Subcutaneous adipose tissue (tissue), 4 donors: ENCODE results near the gene NOP16. TPM values are rescaled to one million over a fixed set of nuclear protein-coding genes. Genes with fewer than 3 reads are reported as not detected.

Experiments used
- CTCF ChIP-seq: fragments of 450-650 bp; IDR thresholded peaks from one replicate; pipeline ENCODE4 v1.5.1; 2016; ENCODE audit warnings: low read depth, mild to moderate bottlenecking, control low read depth, antibody characterized with exemption, moderate library complexity
- total RNA-seq, 4 donors: library from RNA; depleted of rRNA; stranded (reverse); fragments of >200 nt; gene quantifications; one replicate each; pipeline ENCODE4 v1.1.0, GENCODE V29; 2016

Gene NOP16
- total RNA-seq, 4 donors from 2014 or later, result 7.5 to 20.5 (median 12.9) TPM

GRCh38 chr5:176397736-176398420 lies 9.5 kb upstream of the NOP16 start:
- no peak for TF ChIP-seq CTCF

GRCh38 chr5:176396330-176396729 lies 7.9 kb upstream of the NOP16 start:
- no peak for TF ChIP-seq CTCF

- TF ChIP-seq CTCF, result no peak
Measured at GRCh38 chr5:176394881-176395675, 6.7 kb upstream of the NOP16 start.

GRCh38 chr5:176394096-176394495 lies 5.7 kb upstream of the NOP16 start:
- TF ChIP-seq CTCF, result no peak

GRCh38 chr5:176392526-176392925 lies 4.1 kb upstream of the NOP16 start:
- no peak for TF ChIP-seq CTCF

- TF ChIP-seq CTCF, result no peak
Measured at GRCh38 chr5:176391999-176392398, 3.6 kb upstream of the NOP16 start.

GRCh38 chr5:176391479-176391878 lies 3.1 kb upstream of the NOP16 start:
- TF ChIP-seq CTCF, result no peak
